Forelimb muscle (tissue), 1 donor: ENCODE measurements around the gene HSPA12B. TPM values are rescaled to one million over a fixed set of nuclear protein-coding genes. Genes with fewer than 3 reads are reported as not detected.

Experiments used
- DNase-seq: peaks from one replicate; pipeline ENCODE4 v3.0.0-alpha.2; 2013; ENCODE audit warnings: low read depth
- polyA plus RNA-seq: library from polyadenylated mRNA; unstranded; fragments of 120-200 nt; gene quantifications from one replicate; pipeline ENCODE4 v1.2.1, GENCODE V29; 2013; ENCODE audit not compliant: insufficient read length

HSPA12B gene
- polyA plus RNA-seq, 1 donor: 21.4 TPM

GRCh38 chr20:3749087-3749688, 16.7 kb downstream of the HSPA12B start:
- no peak for DNase-seq

DNA sequence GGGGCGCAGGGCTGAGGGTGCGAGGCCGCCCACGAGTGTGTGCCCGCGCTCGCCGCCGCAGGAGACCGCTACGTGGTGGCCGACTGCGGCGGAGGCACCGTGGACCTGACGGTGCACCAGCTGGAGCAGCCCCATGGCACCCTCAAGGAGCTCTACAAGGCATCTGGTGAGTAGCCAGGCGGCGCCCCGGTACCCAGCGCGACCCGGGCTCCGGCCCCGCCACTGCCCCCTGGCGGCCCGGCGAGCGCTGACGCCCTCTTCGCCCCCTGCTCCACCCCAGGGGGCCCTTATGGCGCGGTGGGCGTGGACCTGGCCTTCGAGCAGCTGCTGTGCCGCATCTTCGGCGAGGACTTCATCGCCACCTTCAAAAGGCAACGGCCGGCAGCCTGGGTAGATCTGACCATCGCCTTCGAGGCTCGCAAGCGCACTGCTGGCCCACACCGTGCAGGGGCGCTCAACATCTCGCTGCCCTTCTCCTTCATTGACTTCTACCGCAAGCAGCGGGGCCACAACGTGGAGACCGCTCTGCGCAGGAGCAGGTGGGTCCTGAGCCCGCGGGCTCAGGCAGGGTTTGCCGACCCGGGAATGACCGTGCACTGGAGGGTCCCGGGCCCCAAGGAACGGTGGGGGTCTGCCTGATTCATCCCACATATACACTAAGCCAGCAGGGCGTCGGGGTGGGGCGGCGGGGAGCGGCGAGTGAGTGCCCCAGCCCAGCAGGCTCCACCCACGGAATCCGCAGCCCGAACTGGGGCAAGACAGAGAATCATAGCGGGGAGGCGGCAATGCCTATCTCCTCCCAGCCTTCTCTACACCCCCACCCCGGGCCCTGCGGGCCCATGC, 17.4 kb downstream of the HSPA12B start:
- no peak for DNase-seq

- no peak for DNase-seq
Measured at GRCh38 chr20:3751305-3751674, 18.8 kb downstream of the HSPA12B start.

DNA sequence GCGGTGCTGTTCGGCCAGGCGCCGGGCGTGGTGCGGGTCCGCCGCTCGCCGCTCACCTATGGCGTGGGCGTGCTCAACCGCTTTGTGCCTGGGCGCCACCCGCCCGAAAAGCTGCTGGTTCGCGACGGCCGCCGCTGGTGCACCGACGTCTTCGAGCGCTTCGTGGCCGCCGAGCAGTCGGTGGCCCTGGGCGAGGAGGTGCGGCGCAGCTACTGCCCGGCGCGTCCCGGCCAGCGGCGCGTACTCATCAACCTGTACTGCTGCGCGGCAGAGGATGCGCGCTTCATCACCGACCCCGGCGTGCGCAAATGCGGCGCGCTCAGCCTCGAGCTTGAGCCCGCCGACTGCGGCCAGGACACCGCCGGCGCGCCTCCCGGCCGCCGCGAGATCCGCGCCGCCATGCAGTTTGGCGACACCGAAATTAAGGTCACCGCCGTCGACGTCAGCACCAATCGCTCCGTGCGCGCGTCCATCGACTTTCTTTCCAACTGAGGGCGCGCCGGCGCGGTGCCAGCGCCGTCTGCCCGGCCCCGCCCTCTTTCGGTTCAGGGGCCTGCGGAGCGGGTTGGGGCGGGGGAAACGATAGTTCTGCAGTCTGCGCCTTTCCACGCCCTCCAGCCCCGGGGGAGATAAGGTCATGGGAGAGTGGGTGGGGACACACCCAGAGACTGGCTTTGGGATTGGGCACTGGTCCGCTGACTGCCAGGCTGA, 19.3 kb downstream of the HSPA12B start:
- DNase-seq: no peak

GRCh38 chr20:3752386-3752759, 19.9 kb downstream of the HSPA12B start:
- no peak for DNase-seq

- DNase-seq: peak; percentile 48
Measured at GRCh38 chr20:3753098-3753497, 20.6 kb downstream of the HSPA12B start.

DNA sequence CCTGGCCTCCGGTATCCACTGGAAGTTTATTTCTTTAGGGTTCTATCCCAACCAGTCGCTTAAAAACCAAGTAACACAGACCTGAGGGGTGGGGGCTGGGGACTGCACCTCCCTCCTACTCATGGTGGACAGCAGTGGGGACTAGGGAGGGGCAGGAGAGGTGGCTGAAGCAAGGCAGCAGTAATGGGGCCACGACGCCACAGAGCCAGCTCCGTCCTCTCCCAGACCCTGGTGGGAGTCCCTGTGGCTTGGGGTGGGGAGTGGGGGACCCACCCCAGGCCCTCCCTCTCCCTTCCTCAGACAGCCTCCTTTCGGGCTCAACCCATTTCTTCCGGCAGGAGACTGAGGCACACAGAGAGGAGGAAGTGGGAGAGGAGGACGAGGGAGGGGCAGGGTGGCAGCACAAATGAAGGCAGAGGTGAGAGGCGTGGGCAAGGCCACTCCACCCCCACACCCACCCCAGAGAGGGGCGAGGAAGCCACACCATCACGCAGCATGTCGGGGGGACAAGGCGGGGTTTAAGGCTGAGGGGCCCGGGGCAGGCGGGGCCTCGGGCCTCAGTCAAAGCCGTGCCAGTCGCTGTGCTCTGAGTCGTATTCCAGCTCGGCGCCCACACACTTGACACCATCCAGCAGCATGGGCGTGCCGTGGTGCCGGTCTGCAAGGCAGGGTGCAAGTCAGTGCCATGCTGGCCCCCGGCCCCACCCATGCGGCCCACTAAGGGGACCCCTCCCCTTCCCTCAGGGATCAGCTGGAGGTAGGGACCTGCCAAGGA, 21.2 kb downstream of the HSPA12B start:
- no peak for DNase-seq

DNA sequence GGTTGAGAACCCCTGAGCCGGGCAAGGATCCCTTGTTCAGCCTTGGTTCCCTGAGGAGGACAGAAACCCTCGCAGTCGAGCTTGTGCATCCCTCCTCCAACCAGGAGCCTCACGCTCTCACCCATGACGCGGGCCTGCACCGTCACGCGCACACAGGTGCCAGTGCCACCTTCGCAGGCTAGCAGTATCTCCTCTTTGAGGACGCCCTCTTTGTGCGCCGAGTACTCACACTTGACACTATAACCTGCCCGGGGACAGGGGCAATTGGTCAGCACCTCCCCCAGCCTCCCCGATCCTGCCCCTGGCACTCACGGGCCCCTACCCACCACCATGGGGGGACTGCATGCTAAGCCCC, 21.8 kb downstream of the HSPA12B start:
- DNase-seq: no peak

- no peak for DNase-seq
Measured at GRCh38 chr20:3755269-3755668, 22.8 kb downstream of the HSPA12B start.

GRCh38 chr20:3755814-3756480, 23.5 kb downstream of the HSPA12B start:
- no peak for DNase-seq

DNA sequence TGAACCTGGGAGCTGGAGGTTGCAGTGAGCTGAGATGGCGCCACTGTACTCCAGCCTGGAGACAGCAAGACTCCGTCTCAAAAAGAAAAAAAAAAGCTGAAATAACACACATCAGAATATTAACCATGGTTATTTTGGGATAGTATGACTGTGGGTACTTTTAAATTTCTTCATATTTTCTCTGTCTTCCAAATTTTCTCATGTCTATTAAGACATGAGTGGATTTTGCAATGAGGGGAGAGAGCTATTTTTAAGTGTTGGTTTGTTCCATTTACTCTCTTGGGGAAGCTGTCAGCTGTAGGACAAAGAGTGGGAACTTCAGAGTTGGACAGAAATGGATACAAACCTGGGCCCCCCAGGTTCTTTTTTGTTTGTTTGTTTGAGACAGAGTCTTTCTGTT, 24.8 kb downstream of the HSPA12B start:
- no peak for DNase-seq

- no peak for DNase-seq
Measured at GRCh38 chr20:3758566-3758965, 26.1 kb downstream of the HSPA12B start.

DNA sequence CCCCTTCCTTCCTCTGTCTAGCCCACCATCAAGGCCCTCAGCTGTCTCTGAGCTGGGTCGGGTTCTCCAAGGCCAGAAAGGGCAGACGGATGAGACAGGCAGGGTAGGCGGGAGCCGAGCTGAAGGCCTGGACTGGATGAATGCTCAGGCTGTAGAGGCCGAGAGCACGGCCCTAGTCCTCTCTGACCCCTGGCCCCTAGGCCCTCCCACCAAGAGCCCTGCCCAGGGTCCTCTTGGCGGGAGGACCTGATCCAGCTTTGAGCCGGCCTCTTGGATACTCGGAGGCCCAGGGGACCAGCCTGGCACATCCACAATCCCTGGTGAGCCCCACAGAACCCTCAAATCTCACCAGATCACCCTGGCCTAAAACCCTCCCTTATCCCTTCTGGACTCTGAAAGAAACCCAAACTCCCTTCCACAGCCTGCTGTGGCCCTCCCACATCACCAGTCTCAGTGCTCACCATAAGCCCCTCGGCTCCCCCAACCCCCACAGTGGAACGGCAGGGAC, 26.9 kb downstream of the HSPA12B start:
- no peak for DNase-seq

- no peak for DNase-seq
Measured at GRCh38 chr20:3759884-3760283, 27.4 kb downstream of the HSPA12B start.

GRCh38 chr20:3760655-3761348, 28.3 kb downstream of the HSPA12B start:
- no peak for DNase-seq

GRCh38 chr20:3763671-3764601, 31.5 kb downstream of the HSPA12B start:
- DNase-seq: no peak

- DNase-seq: no peak
Measured at GRCh38 chr20:3764659-3765058, 32.2 kb downstream of the HSPA12B start.

DNA sequence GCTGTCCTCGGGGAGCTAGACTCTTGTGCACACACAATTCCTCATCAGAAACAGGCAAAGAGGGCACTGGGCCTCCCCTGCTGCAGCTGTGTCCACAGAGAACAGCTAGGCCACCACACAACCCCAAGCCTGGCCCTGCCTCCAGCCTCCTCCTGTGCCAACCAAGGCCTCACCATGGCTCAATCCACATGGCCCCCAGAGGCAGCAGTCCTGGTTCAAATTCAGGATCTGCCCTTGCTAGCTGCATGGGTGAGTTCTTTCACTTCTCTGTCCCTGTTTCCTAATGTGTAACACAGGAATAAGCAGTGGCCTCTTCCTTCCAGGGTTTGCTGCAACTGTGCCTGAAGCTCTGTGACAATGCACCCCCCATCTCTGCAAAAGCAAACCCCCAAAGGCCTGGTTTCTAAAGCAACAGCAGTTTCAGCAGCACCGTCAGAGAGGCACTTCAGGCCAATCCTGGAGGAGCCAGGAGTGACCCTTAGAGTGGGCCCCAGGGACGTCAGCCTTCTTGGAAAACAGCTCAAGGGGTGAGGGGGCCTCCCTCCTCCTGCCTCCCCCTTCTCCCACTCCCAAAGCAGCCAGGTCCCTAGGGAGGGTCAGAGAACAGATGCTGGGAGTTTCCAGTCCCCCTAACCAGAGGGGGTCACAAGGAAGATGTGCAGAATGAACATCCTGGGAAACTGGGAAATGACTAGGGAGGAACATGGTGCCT, 32.8 kb downstream of the HSPA12B start:
- DNase-seq: no peak
